RPMI7951 (cell line): Measurements from ENCODE around the gene NEU4. TPM values are rescaled to one million over a fixed set of nuclear protein-coding genes. Genes with fewer than 3 reads are reported as not detected.
"Not testable (repeated sequence)": the region's sequence is repeated elsewhere in the genome, so short reads cannot be mapped to it uniquely, and the experiment has no call there.

Experiments used
- DNase-seq: peaks from one replicate; pipeline ENCODE4 v3.0.0-alpha.2; 2012; ENCODE audit warnings: low read depth
- total RNA-seq: library from RNA; depleted of rRNA; stranded (reverse); fragments of >200 nt; shearing (Covaris generic); gene quantifications from 2 replicates; pipeline ENCODE4 v1.2.3, GENCODE V29; 2014

NEU4 gene
- total RNA-seq, 1 experiment from 2014 or later, result not detected

GRCh38 chr2:241833101-241833663 lies 24.2 kb downstream of the NEU4 start:
- DNase-seq, result peak; percentile 49

DNA sequence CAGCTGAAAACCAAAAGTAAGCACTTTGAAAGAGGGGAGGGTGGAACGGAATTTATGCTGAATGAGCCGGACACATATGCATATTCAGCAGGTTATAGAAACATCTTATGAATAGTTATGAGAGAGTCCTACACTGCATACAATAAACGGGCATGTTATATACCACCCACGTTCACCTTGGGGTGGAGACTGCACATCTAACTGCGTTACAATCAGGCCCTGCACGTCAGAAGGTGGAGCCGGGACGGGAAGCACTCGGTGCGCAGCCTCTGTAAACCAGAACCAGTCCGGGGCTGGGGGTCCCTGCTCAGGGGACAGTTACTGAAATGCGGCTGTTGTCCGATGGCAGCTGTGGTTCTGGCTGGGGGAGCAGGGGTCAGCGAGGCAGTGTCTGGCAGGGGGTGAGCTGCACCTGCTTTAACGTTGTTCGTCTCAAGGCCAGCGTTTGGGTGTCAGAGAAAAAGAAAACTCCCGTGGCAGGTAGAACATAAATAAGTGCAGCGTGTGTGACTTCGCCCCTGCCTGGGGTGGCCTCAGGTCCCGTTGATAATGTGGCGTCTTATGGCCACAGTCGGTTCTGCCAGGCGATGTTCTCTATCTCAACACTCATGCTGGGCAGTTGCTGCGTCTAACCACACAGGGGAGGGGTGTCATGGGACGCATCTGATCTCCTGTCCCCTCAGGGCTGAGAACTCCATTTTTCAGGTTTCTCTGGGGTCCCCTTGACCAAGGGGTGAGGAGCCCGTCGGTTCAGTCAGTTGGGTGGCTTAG lies 24.9 kb downstream of the NEU4 start:
- DNase-seq, result not testable (repeated sequence)

- no peak for DNase-seq
These were observed 25.7 kb downstream of the NEU4 start for GRCh38 chr2:241834527-241835210.

DNA sequence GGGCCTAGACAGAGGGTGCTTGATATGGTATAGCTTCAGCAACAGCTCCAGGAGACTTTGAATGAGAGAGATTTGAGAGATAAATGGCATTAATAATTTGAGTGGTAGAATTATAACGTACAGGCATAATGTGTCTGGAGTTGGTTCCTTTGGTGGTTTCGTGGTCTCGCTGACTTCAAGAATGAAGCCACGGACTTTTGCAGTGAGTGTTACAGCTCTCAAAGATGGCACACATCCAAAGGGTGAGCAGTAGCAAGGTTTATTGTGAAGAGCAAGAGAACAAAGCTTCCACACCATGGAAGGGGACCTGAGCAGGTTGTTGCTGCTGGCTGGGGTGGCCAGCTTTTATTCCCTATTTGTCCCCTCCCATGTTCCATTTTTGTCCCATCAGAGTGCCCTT lies 26.6 kb downstream of the NEU4 start:
- DNase-seq, result peak; percentile 29

DNA sequence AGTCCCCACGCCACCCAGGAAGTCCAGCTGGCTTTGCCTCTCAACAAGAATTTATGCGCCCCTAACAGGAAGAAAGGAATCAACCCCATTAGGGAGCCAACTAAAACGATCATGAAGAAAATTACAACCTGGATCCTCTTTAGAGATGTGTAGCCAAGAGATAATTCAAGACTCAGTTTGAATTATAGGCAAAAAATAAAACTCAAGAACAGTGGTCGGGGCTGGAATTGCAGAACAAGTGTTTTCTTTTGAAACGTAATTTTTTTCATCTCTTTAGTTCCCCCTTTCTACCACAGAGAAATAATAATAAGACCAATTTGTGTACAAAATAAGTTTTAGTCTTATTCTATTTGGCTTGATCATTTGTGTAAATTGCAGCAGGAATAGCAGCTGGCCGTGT lies 27.3 kb downstream of the NEU4 start:
- no peak for DNase-seq

DNA sequence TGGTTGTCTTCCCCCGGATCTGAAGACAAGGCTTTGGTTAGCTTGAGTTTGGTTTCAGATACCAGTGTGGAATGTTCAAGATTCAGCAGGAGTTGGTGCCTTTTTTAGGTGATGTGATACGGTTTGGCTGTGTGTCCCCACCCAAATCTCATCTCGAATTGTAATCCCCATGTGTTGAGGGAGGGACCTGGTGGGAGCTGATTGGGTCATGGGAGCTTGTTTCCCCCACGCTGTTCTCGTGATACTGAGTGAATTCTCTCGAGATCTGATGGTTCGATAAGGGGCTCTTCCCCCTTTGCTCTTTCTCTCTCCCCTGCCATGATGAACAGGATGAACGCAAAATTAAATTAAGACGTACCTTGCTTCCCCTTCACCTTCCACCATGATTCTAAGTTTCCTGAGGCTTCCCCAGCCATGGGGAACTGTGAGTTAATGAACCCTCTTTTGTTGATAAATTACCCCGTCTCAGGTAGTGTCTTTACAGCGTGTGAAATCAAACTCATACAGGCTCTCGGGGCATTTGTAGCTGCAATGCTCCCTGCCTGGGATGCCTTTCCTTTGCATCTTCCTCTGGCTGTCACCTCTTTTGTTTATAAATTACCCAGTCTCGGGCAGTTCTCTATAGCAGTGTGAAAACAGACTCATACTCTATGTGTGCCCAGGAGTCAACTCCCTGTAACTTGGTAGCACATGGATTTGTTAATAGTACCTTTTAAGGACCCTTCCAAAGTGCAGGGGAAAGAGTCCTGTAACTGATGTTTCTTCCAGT lies 28.4 kb downstream of the NEU4 start:
- DNase-seq, result no peak

- DNase-seq, result no peak
These were observed 32.4 kb downstream of the NEU4 start for GRCh38 chr2:241841181-241842066.

DNA sequence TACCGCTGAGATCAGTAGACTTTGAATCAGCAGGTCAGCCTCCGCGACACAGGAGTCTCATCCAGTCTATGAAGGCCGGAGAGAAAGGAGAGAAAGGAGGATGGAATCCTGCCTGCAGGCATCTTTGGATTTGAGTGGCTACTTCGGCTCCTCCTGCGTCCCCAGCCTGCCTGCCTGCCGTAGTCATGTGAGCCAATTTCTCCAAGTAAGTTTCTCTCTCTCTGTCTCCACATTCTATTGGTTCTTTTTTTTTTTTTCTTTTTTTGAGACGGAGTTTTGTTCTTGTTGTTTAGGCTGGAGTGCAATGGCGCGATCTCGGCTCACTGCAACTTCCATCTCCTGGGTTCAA lies 33.0 kb downstream of the NEU4 start:
- DNase-seq, result no peak

DNA sequence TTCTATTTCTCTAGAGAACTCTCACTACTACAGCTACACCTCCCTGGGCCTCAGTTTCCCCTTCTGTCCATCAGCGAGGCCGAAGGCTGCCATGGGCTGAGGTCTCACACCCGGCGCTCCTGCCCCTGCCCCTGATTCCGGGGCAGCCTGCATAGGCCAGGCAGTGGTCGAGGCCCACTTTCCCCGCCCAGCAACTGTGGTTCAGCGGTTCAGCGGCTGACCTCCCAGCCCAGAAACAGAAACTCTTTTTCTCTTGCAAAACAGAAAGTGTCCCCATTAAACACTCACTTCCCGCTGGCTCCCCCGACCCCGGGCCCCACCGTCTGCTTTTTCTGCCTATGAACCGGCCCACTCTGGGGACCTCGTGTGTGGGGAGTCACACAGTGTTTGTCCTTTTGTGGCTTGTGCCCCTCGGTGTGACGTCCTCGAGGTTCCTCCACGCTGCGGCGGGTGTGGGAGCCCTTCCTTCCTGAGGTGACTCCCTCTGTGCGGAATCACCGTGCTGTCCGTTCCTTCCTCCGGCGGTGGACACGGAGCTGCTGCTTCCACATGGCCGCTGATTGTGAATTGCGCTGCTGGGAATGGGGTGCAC lies 33.7 kb downstream of the NEU4 start:
- no peak for DNase-seq

GRCh38 chr2:241843321-241844065 lies 34.5 kb downstream of the NEU4 start:
- DNase-seq, result no peak

DNA sequence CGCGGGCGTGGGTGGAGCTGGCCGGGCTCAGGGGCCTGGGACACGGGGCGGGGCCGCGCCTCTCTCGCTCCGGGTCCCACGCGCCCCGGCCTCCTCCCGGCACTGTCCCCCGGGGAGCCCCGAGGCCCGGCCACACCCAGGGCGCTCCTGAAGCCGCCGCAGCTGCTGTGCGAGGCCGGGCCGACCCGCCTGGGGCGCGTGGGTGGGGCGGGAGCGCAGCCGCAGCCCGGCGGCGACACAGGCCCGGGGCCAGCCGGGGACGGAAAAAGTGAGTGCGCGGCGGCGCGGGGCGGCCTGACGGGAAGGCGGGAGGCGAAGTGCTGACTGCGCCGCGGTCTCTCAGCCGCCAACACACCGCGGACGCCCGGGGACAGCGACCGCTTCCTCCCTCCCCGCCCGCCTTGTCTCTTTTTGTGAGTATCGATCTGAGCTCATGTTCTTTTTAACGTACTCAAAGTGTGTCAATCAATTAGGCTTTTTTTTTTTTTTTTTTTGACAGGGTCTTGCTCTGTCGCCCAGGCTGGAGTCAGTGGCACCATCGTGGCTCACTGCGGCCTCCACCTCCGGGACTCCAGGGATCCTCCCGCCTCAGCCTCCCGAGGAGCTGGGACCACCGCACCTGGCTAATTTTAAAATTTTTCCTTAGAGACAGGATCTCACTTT lies 35.2 kb downstream of the NEU4 start:
- DNase-seq, result peak; percentile 53

DNA sequence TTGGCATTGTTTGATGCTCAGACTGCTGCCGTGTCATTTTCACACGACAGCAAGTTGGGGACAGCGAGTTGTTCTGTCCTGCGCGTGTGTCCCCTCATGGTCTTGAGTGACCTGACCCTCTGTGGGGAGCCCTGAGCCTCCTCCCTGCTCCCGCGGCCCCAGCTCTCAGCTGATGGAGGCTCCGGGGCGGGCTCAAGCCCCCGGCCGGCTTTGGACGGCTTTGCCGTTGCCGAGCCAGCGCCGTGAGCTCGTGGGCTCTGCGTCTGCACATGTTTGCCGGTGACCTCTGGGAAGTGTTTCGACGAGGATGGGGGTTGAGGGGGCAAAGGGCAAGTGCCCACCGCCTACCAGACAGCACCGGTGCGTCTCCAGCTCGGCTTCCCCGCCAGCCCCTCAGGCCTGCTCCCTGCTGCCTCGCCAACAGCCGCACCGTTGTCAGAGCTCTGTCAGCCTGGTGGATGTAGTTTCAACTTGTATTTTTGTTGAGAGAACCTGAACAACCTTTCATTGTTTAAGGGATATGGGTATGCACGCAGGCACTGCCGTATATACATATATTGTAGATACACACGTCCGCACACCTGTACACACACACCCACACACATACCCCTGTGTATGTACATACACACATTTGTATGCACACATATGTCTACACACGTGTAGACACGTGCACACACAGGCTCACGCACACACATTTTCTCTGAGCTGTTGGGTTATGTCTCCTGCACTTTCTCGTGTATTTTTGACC lies 36.0 kb downstream of the NEU4 start:
- no peak for DNase-seq

- DNase-seq, result no peak
These were observed 37.4 kb downstream of the NEU4 start for GRCh38 chr2:241846406-241846805.

- no peak for DNase-seq
These were observed 40.0 kb downstream of the NEU4 start for GRCh38 chr2:241848761-241849615.

DNA sequence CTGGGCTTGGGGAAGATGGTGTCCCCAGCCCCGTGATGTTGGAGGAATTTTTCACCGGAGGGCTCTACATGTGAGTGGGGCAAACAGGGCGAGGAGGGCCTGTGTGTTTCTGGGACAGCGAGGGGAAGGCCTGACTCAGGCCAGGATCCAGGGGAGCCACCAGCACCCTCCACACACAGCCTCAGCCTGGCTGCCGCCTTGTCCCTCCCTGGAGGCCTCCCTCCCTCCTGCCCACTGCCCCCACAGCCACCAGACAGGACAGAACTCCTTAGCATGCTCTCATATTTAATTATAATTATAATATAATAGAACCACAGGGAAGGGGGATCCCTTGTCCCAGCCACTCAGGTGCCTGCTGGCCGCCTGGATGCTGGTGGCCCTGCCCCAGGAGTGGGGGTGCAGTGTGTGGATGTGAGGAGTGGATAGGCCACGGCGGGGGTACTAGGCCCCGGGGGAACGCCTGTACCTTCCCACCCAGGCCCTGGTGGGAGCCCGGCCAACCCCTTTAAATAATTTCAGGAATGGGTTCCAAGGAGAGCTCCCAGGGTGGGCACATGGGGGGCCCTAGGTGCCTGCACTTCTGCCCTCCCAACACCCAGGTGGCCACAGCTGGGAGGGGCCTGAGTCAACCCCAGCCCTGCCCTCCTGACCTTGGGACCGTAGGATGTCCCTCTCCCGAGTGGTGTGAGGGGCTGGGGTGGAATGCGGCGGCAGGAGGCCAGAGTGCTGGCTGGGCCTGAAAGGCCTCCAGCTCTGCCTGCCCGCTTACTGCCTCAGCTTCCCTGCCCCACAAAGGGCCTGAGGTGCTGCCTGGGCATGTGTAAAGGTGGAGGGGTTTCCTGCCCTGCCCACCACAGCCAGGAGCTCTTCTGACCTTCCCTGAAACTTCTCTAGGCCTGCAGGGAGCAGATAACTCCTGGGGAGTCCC lies 40.9 kb downstream of the NEU4 start:
- DNase-seq, result no peak

- no peak for DNase-seq
These were observed 41.7 kb downstream of the NEU4 start for GRCh38 chr2:241850544-241851324.
